Tibial artery (tissue), 4 donors: ENCODE measurements around the gene MSRB2.

ENCODE experiments used
- DNase-seq, 2 donors: peaks; one replicate each; pipeline ENCODE4 v3.0.0-alpha.2; 2019
- H3K27ac ChIP-seq, 2 donors: fragments of 200-600 bp; sonication (generic) in 1 of 2; 1 replicate in 1 of 2; 2 replicates in 1 of 2; pipeline ENCODE4 v1.5.1; 2018 to 2019; ENCODE audit warnings: mild to moderate bottlenecking in 1 of 2
- H3K27me3 ChIP-seq, 2 donors: fragments of 200-600 bp; sonication (generic) in 1 of 2; one replicate each; pipeline versions ENCODE4 v1.5.1 to v1.6.0; 2016 to 2019
- H3K36me3 ChIP-seq, 3 donors: fragments of 200-600 bp; sonication (generic) in 2 of 3; one replicate each; pipeline ENCODE4 v1.5.1; 2016 to 2019; ENCODE audit warnings: mild to moderate bottlenecking in 2 of 3
- H3K4me1 ChIP-seq, 4 donors: fragments of 200-600 bp; sonication (generic) in 2 of 4; 1 replicate in 3 of 4; 2 replicates in 1 of 4; pipeline ENCODE4 v1.5.1; 2016 to 2019
- H3K4me3 ChIP-seq, 2 donors: fragments of 200-600 bp; sonication (generic) in 1 of 2; 1 replicate in 1 of 2; 2 replicates in 1 of 2; pipeline ENCODE4 v1.5.1; 2018 to 2019; ENCODE audit warnings: mild to moderate bottlenecking in 2 of 2
- H3K9me3 ChIP-seq, 3 donors: fragments of 200-600 bp; sonication (generic) in 1 of 3; one replicate each; pipeline ENCODE4 v1.5.1; 2016 to 2019
- intact Hi-C: fragments of 100-400 bp; cut with DNase I; formaldehyde crosslinking; loops from one replicate; pipeline ENCODE4 v1.15.0; 2023; ENCODE audit warnings: low total_unique reads
- TF ChIP-seq, protein P1 (sequence below), 2 experiments: fragments of 200-600 bp in 1 of 2; fragments of 450-650 bp in 1 of 2; IDR thresholded peaks; one replicate each; pipeline ENCODE4 v1.5.1; 2017 to 2019; ENCODE audit warnings: antibody characterized with exemption in 2 of 2, mild to moderate bottlenecking in 1 of 2, moderate library complexity in 1 of 2

Gene MSRB2

DNA sequence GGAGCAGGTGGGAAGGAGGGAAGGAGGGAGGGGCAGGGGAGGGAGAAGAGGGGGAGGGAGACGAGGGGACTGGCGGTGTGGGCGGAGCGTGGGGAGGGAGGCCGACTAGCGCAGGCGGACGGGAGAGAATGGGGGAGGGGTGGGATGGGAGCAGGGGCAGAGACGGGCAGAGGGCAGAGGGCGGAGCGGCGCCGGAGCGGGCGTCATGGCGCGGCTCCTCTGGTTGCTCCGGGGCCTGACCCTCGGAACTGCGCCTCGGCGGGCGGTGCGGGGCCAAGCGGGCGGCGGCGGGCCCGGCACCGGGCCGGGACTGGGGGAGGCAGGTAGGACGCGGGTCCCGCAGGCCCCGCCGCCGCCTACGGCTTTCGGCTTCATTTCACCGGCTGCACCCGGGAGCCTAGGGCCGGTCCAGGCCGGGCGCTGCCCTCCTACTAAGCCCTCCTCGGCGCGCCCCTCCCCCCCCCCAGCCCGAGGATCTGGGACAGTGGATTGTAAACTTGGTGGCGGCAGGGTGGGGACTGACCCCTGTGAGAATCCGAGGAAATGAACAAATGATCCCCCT lies at the start of gene MSRB2:
Gene MSRB2 (plus strand): TSS at position 176 of the 562 bp plus-strand sequence. CDS start 30 bp downstream, at position 206.
- TF ChIP-seq, protein P1, sequence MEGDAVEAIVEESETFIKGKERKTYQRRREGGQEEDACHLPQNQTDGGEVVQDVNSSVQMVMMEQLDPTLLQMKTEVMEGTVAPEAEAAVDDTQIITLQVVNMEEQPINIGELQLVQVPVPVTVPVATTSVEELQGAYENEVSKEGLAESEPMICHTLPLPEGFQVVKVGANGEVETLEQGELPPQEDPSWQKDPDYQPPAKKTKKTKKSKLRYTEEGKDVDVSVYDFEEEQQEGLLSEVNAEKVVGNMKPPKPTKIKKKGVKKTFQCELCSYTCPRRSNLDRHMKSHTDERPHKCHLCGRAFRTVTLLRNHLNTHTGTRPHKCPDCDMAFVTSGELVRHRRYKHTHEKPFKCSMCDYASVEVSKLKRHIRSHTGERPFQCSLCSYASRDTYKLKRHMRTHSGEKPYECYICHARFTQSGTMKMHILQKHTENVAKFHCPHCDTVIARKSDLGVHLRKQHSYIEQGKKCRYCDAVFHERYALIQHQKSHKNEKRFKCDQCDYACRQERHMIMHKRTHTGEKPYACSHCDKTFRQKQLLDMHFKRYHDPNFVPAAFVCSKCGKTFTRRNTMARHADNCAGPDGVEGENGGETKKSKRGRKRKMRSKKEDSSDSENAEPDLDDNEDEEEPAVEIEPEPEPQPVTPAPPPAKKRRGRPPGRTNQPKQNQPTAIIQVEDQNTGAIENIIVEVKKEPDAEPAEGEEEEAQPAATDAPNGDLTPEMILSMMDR (IDR thresholded peaks at IDR 0.05) = no peak
- intact Hi-C loops = loop anchor here (5.0 to 10.0 kb wide), 2 partner anchors 342 to 381 kb away; partner anchors contain the start of genes OTUD1 and PIP4K2A

DNA sequence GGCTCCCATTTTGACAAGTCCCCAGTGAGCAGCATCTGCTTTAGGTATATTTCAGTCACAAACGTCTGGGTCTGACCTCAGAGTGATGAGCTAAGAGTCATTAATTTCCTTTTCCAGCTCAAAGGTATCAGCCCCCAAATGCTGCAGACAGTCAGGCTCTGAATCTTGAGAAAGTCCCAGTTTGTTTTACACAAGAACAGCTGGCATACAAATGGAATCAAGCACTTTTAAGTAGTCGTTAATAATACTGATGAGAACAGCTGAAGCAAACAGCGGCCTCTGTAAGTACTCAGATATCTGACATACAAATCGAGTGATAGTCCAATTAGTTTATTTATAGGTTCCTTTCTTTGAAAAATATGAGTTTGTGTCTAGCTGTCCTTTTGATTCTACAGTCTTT lies 49.4 kb upstream of the MSRB2 start:
- Histone ChIP-seq H3K36me3 (no peaks in the 10 kb centered on the region), H3K27ac (no peak overlapping the region), H3K9me3 (peaks cover 0 to 9% (median 8%) of the 10 kb centered on the region in 3 donors), H3K27me3 (no peaks in the 10 kb centered on the region), H3K4me1 (no peaks in the 10 kb centered on the region), H3K4me3 (no peak overlapping the region)
- TF ChIP-seq, protein P1 (IDR thresholded peaks at IDR 0.05) = no peak
- intact Hi-C loops = no loop called here
- no peak for DNase-seq

More for the DNA sequence above, at the start of gene MSRB2:
- H3K4me3 ChIP-seq = peak within 1 kb of the TSS; percentile 92 to 96
- peak within 1 kb of the TSS; percentile 93 to 96 for H3K27ac ChIP-seq
- no peaks in the 10 kb centered on the region for H3K27me3 ChIP-seq
- peaks cover 6 to 23% (median 12%) of the 10 kb centered on the region in 4 donors for H3K4me1 ChIP-seq
- peaks cover 0 to 6% (median 4%) of the 10 kb centered on the region in 3 donors for H3K9me3 ChIP-seq
- no peaks in the 10 kb centered on the region for H3K36me3 ChIP-seq
- DNase-seq = peak; percentile 91 to 97

DNA sequence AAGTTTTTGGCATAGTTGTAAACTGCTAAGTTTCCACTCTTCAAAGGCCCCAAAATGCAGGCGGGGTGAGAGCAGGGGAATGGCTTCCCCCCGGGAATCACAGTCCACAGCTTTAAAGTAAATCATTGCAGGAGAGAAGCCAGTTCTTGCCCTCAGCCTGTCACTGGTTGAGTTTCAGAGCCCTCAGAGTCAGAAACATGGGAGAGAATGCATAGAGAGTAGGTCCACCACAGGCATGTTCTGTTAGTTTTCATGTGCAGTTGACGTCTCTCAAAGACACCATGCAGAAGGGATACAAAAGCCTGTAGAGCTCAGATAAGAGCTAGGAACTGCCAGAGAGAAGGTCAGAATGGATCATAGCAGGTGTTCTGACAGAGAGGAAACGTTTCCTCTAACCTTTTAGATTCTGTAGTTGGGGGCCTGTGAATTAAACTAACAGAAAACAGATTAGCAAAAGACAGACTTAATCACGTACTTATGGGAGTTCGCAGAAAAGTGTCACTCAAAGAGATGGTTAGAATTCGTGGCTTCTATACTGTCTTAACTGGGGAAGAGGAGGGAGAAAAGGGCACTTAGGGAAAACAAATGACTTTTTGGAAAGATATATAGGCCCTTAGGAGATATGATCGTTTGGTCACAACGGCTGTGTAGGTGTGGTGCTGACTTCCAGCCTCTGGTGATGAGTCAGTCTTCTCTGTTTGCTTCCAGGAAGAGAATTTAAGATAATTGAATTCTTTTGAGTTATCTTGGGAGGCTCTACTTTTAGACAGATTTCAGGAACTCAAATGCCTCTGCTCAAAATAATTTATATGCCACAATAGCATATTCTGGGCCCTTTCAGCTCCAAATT lies 48.0 kb upstream of the MSRB2 start:
- TF ChIP-seq, protein P1 (IDR thresholded peaks at IDR 0.05) = no peak
- no peaks in the 10 kb centered on the region for H3K36me3 ChIP-seq
- no peaks in the 10 kb centered on the region for H3K4me1 ChIP-seq
- intact Hi-C loops = no loop called here
- no peak overlapping the region for H3K27ac ChIP-seq
- peaks cover 0 to 9% (median 7%) of the 10 kb centered on the region in 3 donors for H3K9me3 ChIP-seq
- H3K4me3 ChIP-seq = no peak overlapping the region
- DNase-seq = no peak
- no peaks in the 10 kb centered on the region for H3K27me3 ChIP-seq

DNA sequence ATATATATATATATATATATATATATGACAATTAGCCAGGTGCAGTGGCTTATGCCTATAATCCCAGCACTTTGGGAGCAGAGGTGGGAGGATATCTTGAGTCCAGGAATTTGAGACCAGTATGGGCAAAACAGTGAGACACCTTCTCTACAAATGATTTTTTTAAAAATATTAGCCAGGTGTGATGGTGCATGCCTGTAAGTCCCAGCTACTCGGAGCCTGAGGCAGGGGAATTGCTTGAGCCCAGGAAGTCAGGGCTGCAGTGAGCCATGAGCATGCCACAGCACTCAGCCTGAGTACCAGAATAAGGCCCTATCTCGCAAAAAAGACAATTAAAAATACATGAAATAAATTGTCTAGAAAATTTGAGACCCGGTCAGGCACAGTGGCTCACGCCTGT lies 47.2 kb upstream of the MSRB2 start:
- intact Hi-C loops = no loop called here
- TF ChIP-seq, protein P1 (IDR thresholded peaks at IDR 0.05) = no peak
- Histone ChIP-seq H3K9me3 (peaks cover 0 to 2% (median 0%) of the 10 kb centered on the region in 3 donors), H3K36me3 (no peaks in the 10 kb centered on the region), H3K27me3 (no peaks in the 10 kb centered on the region), H3K27ac (no peak overlapping the region), H3K4me3 (no peak overlapping the region), H3K4me1 (no peaks in the 10 kb centered on the region)
- no peak for DNase-seq

DNA sequence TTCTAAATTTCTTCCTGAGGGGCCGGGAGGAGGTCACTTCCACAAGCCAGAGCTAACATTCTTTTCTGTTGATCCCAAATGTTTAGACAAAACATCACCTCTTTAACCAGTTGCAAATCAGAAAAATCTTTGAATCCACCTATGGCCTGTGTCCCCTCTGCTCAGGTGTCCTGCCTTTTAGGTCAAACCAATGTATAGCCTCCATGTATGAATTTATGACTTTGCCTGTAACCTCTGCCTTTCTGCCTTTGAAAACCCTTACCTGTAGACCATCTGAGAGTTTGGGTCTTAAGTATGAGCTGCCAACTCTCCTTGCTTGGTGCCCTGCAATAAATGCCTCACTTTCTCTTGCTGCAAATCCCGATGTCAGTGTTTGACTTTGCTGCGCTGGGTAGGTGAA lies 44.1 kb upstream of the MSRB2 start:
- H3K27ac ChIP-seq = no peak overlapping the region
- H3K27me3 ChIP-seq = no peaks in the 10 kb centered on the region
- no peaks in the 10 kb centered on the region for H3K9me3 ChIP-seq
- no peaks in the 10 kb centered on the region for H3K36me3 ChIP-seq
- no peak overlapping the region for H3K4me3 ChIP-seq
- no peaks in the 10 kb centered on the region for H3K4me1 ChIP-seq
- no peak for DNase-seq
- TF ChIP-seq, protein P1 (IDR thresholded peaks at IDR 0.05) = no peak
- intact Hi-C loops = no loop called here
